ENCODE results near the gene SNX8.

SNX8 gene

GRCh38 chr7:2289111-2289586 is 25.1 kb downstream of the SNX8 start:
- TF ChIP-seq ZNF274 (IDR thresholded peaks at IDR 0.05; ENCODE audit: low read depth, low read length): no peak
- no peak overlapping the region for H3K4me3 ChIP-seq (ENCODE audit: low read length)

- no peak for TF ChIP-seq ZNF274 (IDR thresholded peaks at IDR 0.05; ENCODE audit: low read depth, low read length)
- H3K4me3 ChIP-seq (ENCODE audit: low read length): no peak overlapping the region
Observed at GRCh38 chr7:2288503-2288902, 25.7 kb downstream of the SNX8 start.

GRCh38 chr7:2287745-2288144 is 26.5 kb downstream of the SNX8 start:
- no peak overlapping the region for H3K4me3 ChIP-seq (ENCODE audit: low read length)
- TF ChIP-seq ZNF274 (IDR thresholded peaks at IDR 0.05; ENCODE audit: low read depth, low read length): no peak

- H3K4me3 ChIP-seq (ENCODE audit: low read length): no peak overlapping the region
- no peak for TF ChIP-seq ZNF274 (IDR thresholded peaks at IDR 0.05; ENCODE audit: low read depth, low read length)
Observed at GRCh38 chr7:2283074-2283473, 31.2 kb downstream of the SNX8 start.

- TF ChIP-seq ZNF274 (IDR thresholded peaks at IDR 0.05; ENCODE audit: low read depth, low read length): no peak
- H3K4me3 ChIP-seq (ENCODE audit: low read length): no peak overlapping the region
Observed at GRCh38 chr7:2282185-2282751, 32.0 kb downstream of the SNX8 start.

- TF ChIP-seq ZNF274 (IDR thresholded peaks at IDR 0.05; ENCODE audit: low read depth, low read length): no peak
- no peak overlapping the region for H3K4me3 ChIP-seq (ENCODE audit: low read length)
Observed at GRCh38 chr7:2281541-2281940, 32.7 kb downstream of the SNX8 start.

- no peak overlapping the region for H3K4me3 ChIP-seq (ENCODE audit: low read length)
- TF ChIP-seq ZNF274 (IDR thresholded peaks at IDR 0.05; ENCODE audit: low read depth, low read length): no peak
Observed at GRCh38 chr7:2280424-2280823, 33.8 kb downstream of the SNX8 start.

- TF ChIP-seq ZNF274 (IDR thresholded peaks at IDR 0.05; ENCODE audit: low read depth, low read length): no peak
- H3K4me3 ChIP-seq (ENCODE audit: low read length): no peak overlapping the region
Observed at GRCh38 chr7:2279896-2280295, 34.3 kb downstream of the SNX8 start.

GRCh38 chr7:2278026-2278425 is 36.2 kb downstream of the SNX8 start:
- no peak for TF ChIP-seq ZNF274 (IDR thresholded peaks at IDR 0.05; ENCODE audit: low read depth, low read length)
- H3K4me3 ChIP-seq (ENCODE audit: low read length): no peak overlapping the region

- H3K4me3 ChIP-seq (ENCODE audit: low read length): no peak overlapping the region
- TF ChIP-seq ZNF274 (IDR thresholded peaks at IDR 0.05; ENCODE audit: low read depth, low read length): no peak
Observed at GRCh38 chr7:2276107-2276506, 38.1 kb downstream of the SNX8 start.

GRCh38 chr7:2275101-2275500 is 39.1 kb downstream of the SNX8 start:
- H3K4me3 ChIP-seq (ENCODE audit: low read length): no peak overlapping the region
- no peak for TF ChIP-seq ZNF274 (IDR thresholded peaks at IDR 0.05; ENCODE audit: low read depth, low read length)

GRCh38 chr7:2274666-2275065 is 39.6 kb downstream of the SNX8 start:
- no peak for TF ChIP-seq ZNF274 (IDR thresholded peaks at IDR 0.05; ENCODE audit: low read depth, low read length)
- no peak overlapping the region for H3K4me3 ChIP-seq (ENCODE audit: low read length)

- H3K4me3 ChIP-seq (ENCODE audit: low read length): no peak overlapping the region
Observed at GRCh38 chr7:2273866-2274265, 40.4 kb downstream of the SNX8 start.

GRCh38 chr7:2272031-2272430 is 42.2 kb downstream of the SNX8 start:
- TF ChIP-seq ZNF274 (IDR thresholded peaks at IDR 0.05; ENCODE audit: low read depth, low read length): no peak
- no peak overlapping the region for H3K4me3 ChIP-seq (ENCODE audit: low read length)

More at GRCh38 chr7:2273866-2274265, 40.4 kb downstream of the SNX8 start:
- TF ChIP-seq ZNF274 (IDR thresholded peaks at IDR 0.05; ENCODE audit: low read depth, low read length): no peak

- no peak overlapping the region for H3K4me3 ChIP-seq (ENCODE audit: low read length)
- TF ChIP-seq ZNF274 (IDR thresholded peaks at IDR 0.05; ENCODE audit: low read depth, low read length): no peak
Observed at GRCh38 chr7:2271273-2272026, 42.8 kb downstream of the SNX8 start.
